Measurements from ENCODE around the gene DSCAML1.

- TF ChIP-seq CTCF (IDR thresholded peaks at IDR 0.05) (no peak), POLR2A (IDR thresholded peaks at IDR 0.05) (no peak)
Observed at GRCh38 chr11:117752721-117753237, 44.2 kb downstream of the DSCAML1 start.

Data from uterus (tissue), 2 donors.